Measurements from ENCODE around the gene ATL2. TPM values are rescaled to one million over a fixed set of nuclear protein-coding genes. Genes with fewer than 3 reads are reported as not detected.
"Not testable (repeated sequence)": the region's sequence is repeated elsewhere in the genome, so short reads cannot be mapped to it uniquely, and the experiment has no call there.

The ATL2 gene
- total and polyA plus RNA-seq, 2 donors (not counting 3 experiments of a cell fraction or from before 2014, with no cell fraction given), result 23.9 to 45.5 TPM

DNA sequence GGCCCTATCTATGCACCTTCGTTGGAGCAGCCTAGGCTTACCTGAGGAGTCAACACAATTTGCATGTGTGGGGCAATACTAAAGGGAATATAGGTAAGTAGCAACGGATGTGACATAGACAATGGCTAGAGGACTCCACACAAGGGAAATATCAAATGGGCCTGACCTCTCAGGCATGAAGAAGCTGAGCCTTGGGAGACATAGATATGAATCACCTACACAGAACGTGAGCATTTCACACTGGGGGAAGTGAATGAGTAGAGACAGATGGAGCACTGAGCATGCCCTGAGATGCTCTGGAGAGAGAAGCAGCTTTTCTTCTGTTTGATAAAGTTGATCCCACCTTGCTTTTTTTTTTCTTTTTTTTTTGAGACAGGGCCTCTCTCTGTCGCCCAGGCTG is 97.9 kb downstream of the ATL2 start:
- peaks cover 0 to 2% of the 10 kb centered on the region in 2 experiments for H3K27me3 ChIP-seq (ENCODE audit: control insufficient read depth in 2 of 2, insufficient read depth in 2 of 2, low read length in 2 of 2)
- POLR2A ChIA-PET, result no interaction called here
- H3K4me2 ChIP-seq (ENCODE audit: insufficient read depth, low read length), result no peak overlapping the region
- no peaks in the 10 kb centered on the region for H3K9me1 ChIP-seq (replicated peaks; ENCODE audit: control insufficient read depth, extremely low read depth, insufficient read depth, low read length)
- BruUV-seq (replicated peaks), result no TSS peak
- FAIRE-seq (no peak), DNase-seq (ENCODE audit: low read depth, low spot score) (no peak)
- H3K4me3 ChIP-seq (replicated peaks in 1 of 3; ENCODE audit: insufficient read depth in 1 of 3, low read depth in 1 of 3, low read length in 3 of 3), result no peak overlapping the region
- no peaks in the 10 kb centered on the region for H4K20me1 ChIP-seq (replicated peaks; ENCODE audit: control insufficient read depth, extremely low read depth, insufficient read depth, low read length)
- no peaks in the 10 kb centered on the region for H3K79me2 ChIP-seq (ENCODE audit: control insufficient read depth, insufficient read depth, low read length)
- no peak overlapping the region for H3K27ac ChIP-seq (ENCODE audit: insufficient read depth, low read depth, low read length)
- intact Hi-C loops (cut with micrococcal nuclease) (loop anchor here (10.0 kb wide), 1 partner anchor 204 kb away; the partner anchor contains the start of gene CYP1B1), dilution Hi-C loops (cut with MboI; ENCODE audit: extremely low pct_ligation_motif_present, low sequenced_read_pairs) (no loop called here)
- TF ChIP-seq EZH2 (IDR thresholded peaks at IDR 0.05; ENCODE audit: borderline replicate concordance, low read depth, low read length, severe bottlenecking) (no peak), GATA2 (IDR thresholded peaks at IDR 0.05; ENCODE audit: insufficient read depth, insufficient read length, low read depth, low read length) (no peak), FOS (IDR thresholded peaks at IDR 0.05; ENCODE audit: borderline replicate concordance, insufficient read depth, low read length) (no peak), POLR2AphosphoS5 (IDR thresholded peaks at IDR 0.05; ENCODE audit: insufficient read depth, low read depth, low read length) (no peak), POLR2A (IDR thresholded peaks at IDR 0.05; ENCODE audit: low read depth, low read length) (no peak), MYC (IDR thresholded peaks at IDR 0.05; ENCODE audit: low read depth, low read length) (no peak), JUN (IDR thresholded peaks at IDR 0.05; ENCODE audit: borderline replicate concordance, insufficient read depth, insufficient read length, low read depth) (no peak)
- TF ChIP-seq, protein P1, sequence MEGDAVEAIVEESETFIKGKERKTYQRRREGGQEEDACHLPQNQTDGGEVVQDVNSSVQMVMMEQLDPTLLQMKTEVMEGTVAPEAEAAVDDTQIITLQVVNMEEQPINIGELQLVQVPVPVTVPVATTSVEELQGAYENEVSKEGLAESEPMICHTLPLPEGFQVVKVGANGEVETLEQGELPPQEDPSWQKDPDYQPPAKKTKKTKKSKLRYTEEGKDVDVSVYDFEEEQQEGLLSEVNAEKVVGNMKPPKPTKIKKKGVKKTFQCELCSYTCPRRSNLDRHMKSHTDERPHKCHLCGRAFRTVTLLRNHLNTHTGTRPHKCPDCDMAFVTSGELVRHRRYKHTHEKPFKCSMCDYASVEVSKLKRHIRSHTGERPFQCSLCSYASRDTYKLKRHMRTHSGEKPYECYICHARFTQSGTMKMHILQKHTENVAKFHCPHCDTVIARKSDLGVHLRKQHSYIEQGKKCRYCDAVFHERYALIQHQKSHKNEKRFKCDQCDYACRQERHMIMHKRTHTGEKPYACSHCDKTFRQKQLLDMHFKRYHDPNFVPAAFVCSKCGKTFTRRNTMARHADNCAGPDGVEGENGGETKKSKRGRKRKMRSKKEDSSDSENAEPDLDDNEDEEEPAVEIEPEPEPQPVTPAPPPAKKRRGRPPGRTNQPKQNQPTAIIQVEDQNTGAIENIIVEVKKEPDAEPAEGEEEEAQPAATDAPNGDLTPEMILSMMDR (IDR thresholded peaks at IDR 0.05; ENCODE audit: extremely low read depth in 1 of 2, insufficient read depth in 1 of 2, low read depth in 1 of 2, low read length in 2 of 2), result no peak
- TF ChIP-seq, protein P2, sequence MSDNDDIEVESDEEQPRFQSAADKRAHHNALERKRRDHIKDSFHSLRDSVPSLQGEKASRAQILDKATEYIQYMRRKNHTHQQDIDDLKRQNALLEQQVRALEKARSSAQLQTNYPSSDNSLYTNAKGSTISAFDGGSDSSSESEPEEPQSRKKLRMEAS (IDR thresholded peaks at IDR 0.05; ENCODE audit: insufficient read depth, insufficient read length), result no peak
- no peaks in the 10 kb centered on the region for H3K4me1 ChIP-seq (ENCODE audit: control insufficient read depth, extremely low read depth, insufficient read depth, low read length)
- H3K9me3 ChIP-seq (replicated peaks; ENCODE audit: control insufficient read depth, insufficient read depth, low read length), result no peaks in the 10 kb centered on the region
- no peaks in the 10 kb centered on the region for H3K36me3 ChIP-seq (ENCODE audit: control insufficient read depth in 2 of 2, extremely low read depth in 1 of 2, insufficient read depth in 2 of 2, low read length in 2 of 2)
- H3K9ac ChIP-seq (replicated peaks; ENCODE audit: extremely low read depth, insufficient read depth, low read length), result no peak overlapping the region
- H2AFZ ChIP-seq (ENCODE audit: low read depth, low read length), result no peak overlapping the region
- CTCF ChIA-PET, result no interaction called here

DNA sequence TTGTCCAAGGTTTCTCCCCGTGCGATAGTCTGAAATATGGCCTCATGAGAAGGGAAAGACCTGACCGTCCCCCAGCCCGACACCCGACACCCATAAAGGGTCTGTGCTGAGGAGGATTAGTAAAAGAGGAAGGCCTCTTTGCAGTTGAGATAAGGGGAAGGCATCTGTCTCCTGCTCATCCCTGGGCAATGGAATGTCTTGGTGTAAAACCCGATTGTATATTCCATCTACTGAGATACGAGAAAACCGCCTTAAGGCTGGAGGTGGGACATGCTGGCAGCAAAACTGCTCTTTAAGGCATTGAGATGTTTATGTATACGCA is 99.0 kb downstream of the ATL2 start:
- H3K4me2 ChIP-seq (ENCODE audit: insufficient read depth, low read length); H3K36me3 ChIP-seq (ENCODE audit: control insufficient read depth in 2 of 2, extremely low read depth in 1 of 2, insufficient read depth in 2 of 2, low read length in 2 of 2); H3K27ac ChIP-seq (ENCODE audit: insufficient read depth, low read depth, low read length); H2AFZ ChIP-seq (ENCODE audit: low read depth, low read length); FAIRE-seq; H3K27me3 ChIP-seq (ENCODE audit: control insufficient read depth in 2 of 2, insufficient read depth in 2 of 2, low read length in 2 of 2); H3K9ac ChIP-seq (replicated peaks; ENCODE audit: extremely low read depth, insufficient read depth, low read length); DNase-seq (ENCODE audit: low read depth, low spot score); H4K20me1 ChIP-seq (replicated peaks; ENCODE audit: control insufficient read depth, extremely low read depth, insufficient read depth, low read length); BruUV-seq (replicated peaks); POLR2A ChIA-PET; H3K9me3 ChIP-seq (replicated peaks; ENCODE audit: control insufficient read depth, insufficient read depth, low read length); H3K4me3 ChIP-seq (replicated peaks in 1 of 3; ENCODE audit: insufficient read depth in 1 of 3, low read depth in 1 of 3, low read length in 3 of 3); dilution Hi-C loops (cut with MboI; ENCODE audit: extremely low pct_ligation_motif_present, low sequenced_read_pairs); H3K79me2 ChIP-seq (ENCODE audit: control insufficient read depth, insufficient read depth, low read length); H3K9me1 ChIP-seq (replicated peaks; ENCODE audit: control insufficient read depth, extremely low read depth, insufficient read depth, low read length); H3K4me1 ChIP-seq (ENCODE audit: control insufficient read depth, extremely low read depth, insufficient read depth, low read length): not testable (repeated sequence)
- intact Hi-C loops (cut with micrococcal nuclease), result loop anchor here (10.0 kb wide), 1 partner anchor 203 kb away; the partner anchor contains the start of gene CYP1B1
- CTCF ChIA-PET, result interaction anchor here (4.0 kb wide), 1 partner anchor 297 kb away, joined by 78 read pairs; no protein-coding TSS in a partner anchor
